Stimulated activated CD4-positive, alpha-beta T cell treated with anti-CD3 and anti-CD28 coated beads, Interleukin-4, amount 100 ng/mL, for 1 hour (primary cell): ENCODE results near the gene TTLL7.
"Not testable (repeated sequence)": the region's sequence is repeated elsewhere in the genome, so short reads cannot be mapped to it uniquely, and the experiment has no call there.

Experiments used
- DNase-seq: peaks from one replicate; pipeline ENCODE4 v3.0.0-alpha.2; 2020

The TTLL7 gene

DNA sequence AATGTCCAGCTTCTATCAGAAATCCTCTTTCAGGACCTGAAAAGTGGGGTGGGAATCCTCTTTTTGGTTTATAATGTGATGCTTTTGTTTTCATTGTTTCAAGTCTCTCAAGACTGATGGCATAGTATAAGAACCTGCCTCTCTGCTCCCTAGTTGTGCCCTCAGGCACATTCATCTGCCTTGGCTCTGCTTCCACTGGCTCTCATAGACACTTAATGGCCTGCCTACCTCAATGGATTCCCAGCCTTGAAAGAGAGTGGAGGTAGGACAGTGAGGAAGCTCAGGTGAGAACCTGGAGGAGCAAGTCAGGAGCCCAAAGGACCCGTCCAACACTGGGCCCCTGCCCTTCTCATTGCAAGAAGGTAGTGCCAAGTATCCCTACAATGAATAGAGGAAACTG is 4.8 kb downstream of the TTLL7 start:
- no peak for DNase-seq

GRCh38 chr1:83990734-83991133 is 8.2 kb downstream of the TTLL7 start:
- no peak for DNase-seq

GRCh38 chr1:83985048-83985447 is 13.9 kb downstream of the TTLL7 start:
- DNase-seq = no peak

GRCh38 chr1:83983918-83984317 is 15.0 kb downstream of the TTLL7 start:
- not testable (repeated sequence) for DNase-seq

GRCh38 chr1:83978056-83978455 is 20.9 kb downstream of the TTLL7 start:
- no peak for DNase-seq

- DNase-seq = no peak
These were observed 22.0 kb downstream of the TTLL7 start for GRCh38 chr1:83976920-83977319.

- DNase-seq = no peak
These were observed 28.1 kb downstream of the TTLL7 start for GRCh38 chr1:83970802-83971201.

- no peak for DNase-seq
These were observed 28.8 kb downstream of the TTLL7 start for GRCh38 chr1:83970114-83970513.

- DNase-seq = no peak
These were observed 31.6 kb downstream of the TTLL7 start for GRCh38 chr1:83967336-83967735.

GRCh38 chr1:83964153-83964552 is 34.8 kb downstream of the TTLL7 start:
- DNase-seq = no peak

DNA sequence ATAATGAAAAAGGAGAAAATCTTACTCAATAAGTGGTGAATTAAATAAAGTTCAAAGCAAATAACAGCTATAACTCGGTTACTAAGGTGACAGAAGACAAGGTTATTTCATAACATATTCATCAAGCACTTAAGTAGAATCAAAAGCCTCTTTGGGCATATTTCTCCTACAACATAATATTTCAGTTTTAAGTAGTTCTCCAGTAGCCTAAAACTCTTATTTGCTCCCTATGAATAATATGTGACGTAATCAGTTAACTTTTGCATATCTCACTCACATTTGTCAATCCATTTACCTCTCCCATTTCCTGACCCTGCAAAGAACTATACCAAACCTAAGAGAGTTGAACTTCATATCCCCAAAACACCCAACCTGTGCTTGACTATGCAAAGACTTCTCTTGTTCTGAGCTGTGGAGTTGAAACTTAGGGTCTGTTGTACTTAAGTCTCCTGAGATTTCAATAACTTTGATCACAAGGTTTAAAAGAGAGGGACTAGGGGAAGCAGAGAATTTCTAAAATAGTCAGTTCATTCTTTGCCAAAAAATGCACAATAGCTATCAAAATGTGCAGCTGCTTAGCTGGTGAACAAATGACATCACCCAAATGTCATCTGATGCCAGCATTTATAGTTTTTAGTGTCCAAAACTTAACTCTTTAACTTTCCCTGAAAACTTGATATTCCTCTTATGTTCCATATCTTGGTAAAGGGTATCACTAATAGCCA is 37.2 kb downstream of the TTLL7 start:
- DNase-seq = no peak

GRCh38 chr1:83960669-83961277 is 38.2 kb downstream of the TTLL7 start:
- no peak for DNase-seq

GRCh38 chr1:83959824-83960498 is 39.0 kb downstream of the TTLL7 start:
- DNase-seq = no peak

DNA sequence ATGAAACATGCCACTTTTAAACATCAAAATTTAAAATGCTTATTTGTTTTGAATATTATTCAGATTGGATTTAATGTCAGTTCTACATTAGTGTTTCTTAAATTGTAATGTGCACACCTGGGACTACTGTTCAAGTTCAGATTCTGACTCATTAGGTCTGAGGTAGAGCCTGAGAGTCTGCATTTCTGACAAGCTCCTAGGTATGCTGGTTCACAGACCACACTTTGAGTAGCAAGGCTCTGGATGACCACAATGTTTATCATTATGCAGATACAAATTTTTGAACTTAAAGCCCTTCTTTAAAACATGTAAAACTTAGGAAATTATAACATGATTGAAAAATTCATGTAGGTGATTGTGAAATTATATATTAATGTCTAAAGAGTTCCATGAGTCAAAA is 40.2 kb downstream of the TTLL7 start:
- DNase-seq = no peak

DNA sequence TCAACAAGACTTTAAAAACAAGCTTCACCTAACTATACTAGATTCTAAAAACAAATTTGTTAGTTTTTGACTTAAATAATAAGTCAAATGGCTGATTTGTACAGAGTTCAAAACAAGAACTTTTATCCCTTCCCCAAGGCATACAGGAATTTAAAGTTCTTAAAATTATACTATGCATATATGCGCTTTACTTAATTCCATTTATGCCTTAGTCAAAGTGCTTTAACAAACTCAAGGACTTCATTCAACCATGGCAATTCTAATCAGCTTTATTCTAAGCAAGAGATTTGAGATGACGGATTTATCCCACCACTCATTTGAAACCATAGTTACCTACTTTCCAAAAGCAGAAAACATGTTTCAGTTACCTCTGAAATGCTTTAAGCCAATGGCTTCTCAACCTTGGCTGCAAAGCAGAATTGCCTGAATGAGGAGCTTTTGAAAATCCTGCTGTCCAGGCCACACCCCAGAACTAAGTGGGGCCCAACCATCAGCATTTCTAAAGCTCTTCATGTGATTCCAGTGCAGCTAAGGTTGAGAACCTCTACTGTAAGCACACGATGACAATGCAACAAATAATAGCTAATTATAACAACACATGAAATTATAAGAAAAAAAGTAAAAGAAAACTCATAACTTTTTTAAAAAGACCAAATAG is 44.6 kb downstream of the TTLL7 start:
- DNase-seq = no peak

DNA sequence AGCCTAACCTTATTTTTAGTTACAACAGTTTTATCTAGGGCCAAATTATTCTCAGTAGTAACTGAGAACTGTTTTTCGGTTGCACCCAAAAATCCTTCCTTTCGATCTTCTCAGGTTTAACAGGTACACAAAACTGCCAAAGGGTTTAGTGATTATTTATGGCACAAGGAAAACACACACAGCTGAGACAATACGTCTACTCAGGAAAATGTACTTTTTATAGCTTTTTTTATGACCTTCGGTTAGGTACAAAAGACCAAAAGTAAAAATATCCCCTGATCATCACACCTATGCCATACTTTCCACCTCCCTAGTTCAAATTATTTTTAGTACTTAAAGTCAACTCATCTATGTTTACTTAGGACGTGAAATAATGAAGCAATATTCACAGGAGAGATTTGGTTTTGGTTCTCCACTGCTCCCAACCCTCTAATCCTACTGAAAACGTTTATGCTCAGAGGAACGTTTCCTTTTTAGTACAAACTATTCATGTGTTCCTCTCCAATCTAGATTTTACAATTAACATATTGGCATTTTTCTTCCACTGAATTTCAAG is 48.7 kb downstream of the TTLL7 start:
- DNase-seq = no peak

DNA sequence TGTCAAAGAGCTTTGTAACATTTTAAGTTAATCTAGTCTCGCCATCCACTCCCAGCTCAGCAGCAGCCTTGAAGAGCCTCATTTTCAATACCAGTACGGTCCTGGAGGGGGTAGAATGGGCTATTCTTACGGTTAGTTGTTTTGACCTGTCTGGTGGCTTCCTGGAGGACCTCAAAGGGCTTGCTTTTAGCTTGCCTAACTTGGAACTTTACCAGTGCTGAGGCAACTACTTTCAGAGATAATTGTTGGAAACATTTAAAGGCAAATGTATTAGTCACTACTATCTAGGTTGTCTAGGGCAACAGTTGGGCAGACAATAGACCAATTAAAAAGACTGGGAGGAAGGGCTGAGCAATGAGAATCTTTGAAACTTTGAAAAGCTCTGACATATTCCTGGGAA is 56.0 kb downstream of the TTLL7 start:
- no peak for DNase-seq

GRCh38 chr1:83934550-83934949 is 64.4 kb downstream of the TTLL7 start:
- DNase-seq = no peak

GRCh38 chr1:83932693-83933092 is 66.2 kb downstream of the TTLL7 start:
- DNase-seq = no peak

DNA sequence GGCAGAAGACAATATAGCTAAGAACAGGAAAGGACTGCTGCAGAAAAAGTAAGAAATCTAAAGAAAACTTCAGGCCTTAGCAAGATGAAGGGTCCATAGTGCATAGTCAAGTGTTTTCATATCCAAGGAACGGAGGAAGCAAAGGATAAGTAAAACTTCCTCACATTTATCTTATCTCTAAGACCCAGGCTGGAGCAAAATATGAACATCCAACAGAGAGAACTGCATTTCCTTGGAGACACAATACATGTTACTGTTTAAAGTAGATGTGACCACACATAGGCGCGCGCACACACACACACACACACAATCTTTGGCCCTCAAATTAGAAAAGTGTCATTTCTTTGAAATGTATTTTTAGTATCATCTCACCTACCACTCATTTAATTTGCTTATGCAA is 66.7 kb downstream of the TTLL7 start:
- no peak for DNase-seq

DNA sequence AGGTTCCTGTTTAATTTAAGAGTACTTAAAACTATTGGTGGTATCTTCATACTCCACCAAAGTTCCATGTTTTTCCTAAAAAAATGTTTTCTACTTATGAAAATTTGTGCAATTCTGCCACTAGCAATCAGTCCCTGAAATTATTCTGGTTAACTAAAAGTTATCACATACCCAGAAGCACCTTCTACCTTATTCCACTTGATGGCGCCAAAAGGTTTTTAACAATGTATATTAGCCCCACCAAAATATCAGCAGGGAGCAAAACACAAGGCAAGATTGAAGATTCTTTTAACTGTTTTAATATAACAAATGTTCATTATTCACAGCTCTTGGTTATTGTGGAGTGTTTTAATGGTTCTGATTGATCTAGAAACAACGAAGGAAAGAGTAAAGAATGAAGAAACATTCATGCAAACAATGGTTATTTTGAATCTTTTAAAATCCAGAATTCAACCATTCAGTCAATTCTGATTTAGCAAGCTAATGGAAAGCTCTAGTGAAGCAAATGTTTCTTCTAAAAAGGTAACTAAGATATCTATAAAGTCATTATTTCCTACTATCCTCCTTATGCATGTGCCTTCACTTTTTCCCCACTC is 67.2 kb downstream of the TTLL7 start:
- no peak for DNase-seq

DNA sequence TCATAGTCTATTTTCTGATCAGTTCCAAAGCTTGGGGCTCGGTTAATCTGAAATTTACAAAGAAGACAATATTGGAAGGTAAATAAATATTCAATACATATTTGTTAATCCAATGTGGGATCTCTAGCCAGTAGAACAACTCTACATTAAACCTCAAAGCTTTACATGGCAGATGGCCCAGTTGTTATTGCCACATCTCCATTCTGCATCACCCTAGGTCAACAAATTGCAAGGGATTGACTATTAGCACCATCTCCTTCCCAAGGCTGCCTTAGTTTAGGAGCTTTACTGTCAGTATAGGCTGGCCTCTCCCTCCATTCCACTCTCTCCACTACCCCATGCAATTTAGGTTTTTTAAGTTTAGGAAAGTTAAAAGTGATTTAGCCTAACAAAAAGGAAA is 69.7 kb downstream of the TTLL7 start:
- no peak for DNase-seq

DNA sequence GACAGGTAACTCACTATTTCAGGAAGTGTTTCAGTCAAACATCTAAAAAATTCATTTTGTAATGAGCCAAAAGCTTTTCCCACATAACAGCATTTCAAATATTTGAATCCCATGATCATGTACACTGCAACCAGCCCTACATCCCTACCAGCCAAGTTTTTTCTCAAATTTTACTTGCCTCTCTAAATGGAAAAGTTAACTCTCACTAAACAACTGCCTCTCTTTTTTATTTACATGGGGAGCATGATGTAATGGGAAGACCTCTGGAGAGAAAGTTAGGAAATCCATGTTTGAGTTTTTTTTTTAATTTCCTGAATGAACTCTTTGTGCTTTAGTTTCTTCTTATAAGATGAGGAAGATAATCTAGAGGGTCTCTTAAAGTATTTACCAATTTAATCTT is 70.5 kb downstream of the TTLL7 start:
- DNase-seq = no peak
